ENCODE results near the gene LCMT1.
"Not testable (repeated sequence)": the region's sequence is repeated elsewhere in the genome, so short reads cannot be mapped to it uniquely, and the experiment has no call there.

The LCMT1 gene

GRCh38 chr16:25177831-25178688 is 66.5 kb downstream of the LCMT1 start:
- Histone ChIP-seq H3K27me3 (ENCODE audit: control insufficient read depth, insufficient read depth, low read length) (no peaks in the 10 kb centered on the region), H3K4me3 (ENCODE audit: low read depth, low read length) (no peak overlapping the region), H3K4me1 (ENCODE audit: control insufficient read depth, insufficient read depth, low read length) (no peaks in the 10 kb centered on the region), H3K9ac (ENCODE audit: low read depth, low read length) (no peak overlapping the region), H3K9me3 (ENCODE audit: control insufficient read depth, insufficient read depth, low read length) (no peaks in the 10 kb centered on the region), H3K36me3 (ENCODE audit: control insufficient read depth, insufficient read depth, low read length) (peaks cover 6% of the 10 kb centered on the region)

- H3K36me3 ChIP-seq (ENCODE audit: control insufficient read depth, insufficient read depth, low read length); H3K27me3 ChIP-seq (ENCODE audit: control insufficient read depth, insufficient read depth, low read length); H3K4me3 ChIP-seq (ENCODE audit: low read depth, low read length); H3K9ac ChIP-seq (ENCODE audit: low read depth, low read length); H3K4me1 ChIP-seq (ENCODE audit: control insufficient read depth, insufficient read depth, low read length); H3K9me3 ChIP-seq (ENCODE audit: control insufficient read depth, insufficient read depth, low read length): not testable (repeated sequence)
These were observed 69.7 kb downstream of the LCMT1 start for GRCh38 chr16:25181236-25181635.

DNA sequence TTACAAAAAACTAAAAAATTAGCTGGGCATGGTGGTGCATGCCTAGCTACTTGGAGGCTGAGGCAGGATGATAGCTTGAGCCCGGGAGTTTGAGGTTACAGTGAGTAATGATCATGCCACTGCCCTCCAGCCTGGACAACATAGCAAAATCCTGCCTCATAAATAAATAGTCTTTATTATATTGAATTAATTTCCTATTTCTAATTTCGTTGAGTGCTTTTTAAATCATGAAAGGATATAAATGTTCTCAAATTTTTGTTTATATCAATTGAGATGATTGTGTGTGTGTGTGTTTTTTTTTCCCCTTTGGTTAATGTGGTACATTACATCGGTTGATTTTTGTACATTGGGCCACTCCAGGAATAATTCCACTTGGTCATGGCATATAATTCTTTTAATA is 73.2 kb downstream of the LCMT1 start:
- H3K9me3 ChIP-seq (ENCODE audit: control insufficient read depth, insufficient read depth, low read length): no peaks in the 10 kb centered on the region
- H3K9ac ChIP-seq (ENCODE audit: low read depth, low read length): no peak overlapping the region
- H3K36me3 ChIP-seq (ENCODE audit: control insufficient read depth, insufficient read depth, low read length): no peaks in the 10 kb centered on the region
- H3K4me1 ChIP-seq (ENCODE audit: control insufficient read depth, insufficient read depth, low read length): no peaks in the 10 kb centered on the region
- H3K27me3 ChIP-seq (ENCODE audit: control insufficient read depth, insufficient read depth, low read length): no peaks in the 10 kb centered on the region
- H3K4me3 ChIP-seq (ENCODE audit: low read depth, low read length): no peak overlapping the region

GRCh38 chr16:25187491-25187795 is 75.9 kb downstream of the LCMT1 start:
- Histone ChIP-seq H3K4me3 (ENCODE audit: low read depth, low read length) (no peak overlapping the region), H3K36me3 (ENCODE audit: control insufficient read depth, insufficient read depth, low read length) (no peaks in the 10 kb centered on the region), H3K9me3 (ENCODE audit: control insufficient read depth, insufficient read depth, low read length) (no peaks in the 10 kb centered on the region), H3K4me1 (ENCODE audit: control insufficient read depth, insufficient read depth, low read length) (no peaks in the 10 kb centered on the region), H3K9ac (ENCODE audit: low read depth, low read length) (no peak overlapping the region), H3K27me3 (ENCODE audit: control insufficient read depth, insufficient read depth, low read length) (no peaks in the 10 kb centered on the region)

- no peaks in the 10 kb centered on the region for H3K4me1 ChIP-seq (ENCODE audit: control insufficient read depth, insufficient read depth, low read length)
These were observed 77.8 kb downstream of the LCMT1 start for GRCh38 chr16:25189305-25189704.

DNA sequence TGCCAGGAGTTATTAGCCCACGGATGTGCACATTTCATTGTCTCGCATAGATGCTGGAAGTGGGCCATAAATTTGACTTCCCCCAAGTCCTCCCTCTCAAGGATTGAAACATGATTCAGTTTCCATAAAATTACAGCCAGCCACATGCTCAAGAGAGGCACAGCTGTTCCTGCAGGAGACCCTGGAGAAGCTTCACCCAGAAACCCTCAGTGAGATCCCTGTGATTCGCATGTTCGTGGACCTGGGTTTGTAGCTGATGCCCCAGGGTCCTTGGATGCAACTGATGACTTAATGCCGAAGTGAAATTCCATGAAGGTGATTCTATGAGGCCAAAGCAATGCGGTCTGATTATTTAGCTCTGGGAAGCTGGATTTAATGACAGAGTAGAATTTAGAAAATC is 80.6 kb downstream of the LCMT1 start:
- no peak overlapping the region for H3K9ac ChIP-seq (ENCODE audit: low read depth, low read length)
- no peaks in the 10 kb centered on the region for H3K9me3 ChIP-seq (ENCODE audit: control insufficient read depth, insufficient read depth, low read length)
- no peaks in the 10 kb centered on the region for H3K4me1 ChIP-seq (ENCODE audit: control insufficient read depth, insufficient read depth, low read length)
- H3K36me3 ChIP-seq (ENCODE audit: control insufficient read depth, insufficient read depth, low read length): no peaks in the 10 kb centered on the region
- no peaks in the 10 kb centered on the region for H3K27me3 ChIP-seq (ENCODE audit: control insufficient read depth, insufficient read depth, low read length)
- H3K4me3 ChIP-seq (ENCODE audit: low read depth, low read length): no peak overlapping the region

More at GRCh38 chr16:25189305-25189704, 77.8 kb downstream of the LCMT1 start:
- no peaks in the 10 kb centered on the region for H3K27me3 ChIP-seq (ENCODE audit: control insufficient read depth, insufficient read depth, low read length)
- H3K9me3 ChIP-seq (ENCODE audit: control insufficient read depth, insufficient read depth, low read length): no peaks in the 10 kb centered on the region
- H3K36me3 ChIP-seq (ENCODE audit: control insufficient read depth, insufficient read depth, low read length): no peaks in the 10 kb centered on the region
- H3K9ac ChIP-seq (ENCODE audit: low read depth, low read length): no peak overlapping the region
- H3K4me3 ChIP-seq (ENCODE audit: low read depth, low read length): no peak overlapping the region

DNA sequence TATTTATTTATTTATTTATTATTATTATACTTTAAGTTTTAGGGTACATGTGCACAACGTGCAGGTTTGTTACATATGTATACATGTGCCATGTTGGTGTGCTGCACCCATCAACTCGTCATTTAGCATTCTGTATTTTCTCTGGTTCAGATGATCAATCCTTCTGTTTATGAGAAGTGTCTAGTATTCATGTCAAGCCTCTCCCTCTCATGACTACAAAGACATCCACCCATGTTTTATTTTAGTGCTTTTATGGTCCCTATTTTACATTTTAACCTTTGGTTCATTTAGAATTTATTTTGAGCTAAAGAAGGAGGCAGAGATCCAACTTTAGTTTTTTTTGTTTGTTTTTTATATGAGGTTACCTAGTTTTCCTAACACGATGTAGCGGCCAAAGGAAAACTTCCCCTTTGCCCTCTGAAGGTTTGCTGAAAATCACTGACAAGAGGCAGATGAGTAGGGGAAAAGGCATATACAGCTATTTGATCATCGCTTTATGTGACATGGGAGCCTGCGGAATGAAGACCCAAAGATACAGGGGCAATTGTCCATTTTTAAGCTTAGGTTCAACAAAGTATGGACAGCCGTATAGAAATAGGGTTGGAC is 82.8 kb downstream of the LCMT1 start:
- Histone ChIP-seq H3K4me1 (ENCODE audit: control insufficient read depth, insufficient read depth, low read length) (no peaks in the 10 kb centered on the region), H3K9me3 (ENCODE audit: control insufficient read depth, insufficient read depth, low read length) (no peaks in the 10 kb centered on the region), H3K9ac (ENCODE audit: low read depth, low read length) (no peak overlapping the region), H3K36me3 (ENCODE audit: control insufficient read depth, insufficient read depth, low read length) (no peaks in the 10 kb centered on the region), H3K4me3 (ENCODE audit: low read depth, low read length) (no peak overlapping the region), H3K27me3 (ENCODE audit: control insufficient read depth, insufficient read depth, low read length) (no peaks in the 10 kb centered on the region)

GRCh38 chr16:25198021-25198420 is 86.5 kb downstream of the LCMT1 start:
- Histone ChIP-seq H3K4me1 (ENCODE audit: control insufficient read depth, insufficient read depth, low read length) (no peaks in the 10 kb centered on the region), H3K4me3 (ENCODE audit: low read depth, low read length) (no peak overlapping the region), H3K9ac (ENCODE audit: low read depth, low read length) (no peak overlapping the region), H3K27me3 (ENCODE audit: control insufficient read depth, insufficient read depth, low read length) (no peaks in the 10 kb centered on the region), H3K36me3 (ENCODE audit: control insufficient read depth, insufficient read depth, low read length) (no peaks in the 10 kb centered on the region), H3K9me3 (ENCODE audit: control insufficient read depth, insufficient read depth, low read length) (no peaks in the 10 kb centered on the region)

DNA sequence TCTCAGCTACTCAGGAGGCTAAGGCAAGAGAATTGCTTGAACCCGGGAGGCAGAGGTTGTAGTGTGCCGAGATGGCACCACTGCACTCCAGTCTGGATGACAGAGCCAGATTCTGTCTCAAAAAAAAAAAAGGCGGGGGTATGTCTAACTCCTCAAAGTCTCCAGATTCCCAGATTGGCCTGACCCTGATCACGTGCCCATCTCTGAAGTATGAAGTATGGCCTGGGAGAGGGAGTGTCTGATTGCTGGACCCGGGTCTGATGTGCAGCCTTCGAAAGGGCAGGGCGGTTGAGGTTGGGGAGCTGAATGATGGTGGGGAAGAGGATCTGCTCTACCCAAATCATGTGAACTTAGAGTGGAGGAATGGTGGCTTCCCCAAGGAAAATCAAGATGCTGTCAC is 87.9 kb downstream of the LCMT1 start:
- Histone ChIP-seq H3K36me3 (ENCODE audit: control insufficient read depth, insufficient read depth, low read length) (no peaks in the 10 kb centered on the region), H3K4me1 (ENCODE audit: control insufficient read depth, insufficient read depth, low read length) (no peaks in the 10 kb centered on the region), H3K4me3 (ENCODE audit: low read depth, low read length) (no peak overlapping the region), H3K9me3 (ENCODE audit: control insufficient read depth, insufficient read depth, low read length) (no peaks in the 10 kb centered on the region), H3K27me3 (ENCODE audit: control insufficient read depth, insufficient read depth, low read length) (no peaks in the 10 kb centered on the region), H3K9ac (ENCODE audit: low read depth, low read length) (no peak overlapping the region)

DNA sequence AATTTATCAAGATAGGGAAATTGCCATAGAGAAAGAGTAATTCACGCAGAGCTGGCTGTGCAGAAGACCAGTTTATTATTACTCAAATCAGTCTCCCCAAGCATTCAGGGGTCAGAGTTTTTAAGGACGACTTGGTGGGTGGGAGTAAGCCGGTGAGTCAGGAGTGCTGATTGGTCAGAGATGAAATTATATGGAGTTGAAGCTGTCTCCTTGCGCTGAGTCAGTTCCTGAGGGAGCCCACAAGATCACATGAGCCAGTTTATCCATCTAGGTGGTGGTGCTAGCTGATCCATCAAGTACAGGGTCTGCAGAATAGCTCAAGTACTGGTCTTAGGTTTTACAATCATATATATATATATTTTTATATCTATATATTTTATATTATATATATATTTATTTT is 99.2 kb downstream of the LCMT1 start:
- no peaks in the 10 kb centered on the region for H3K4me1 ChIP-seq (ENCODE audit: control insufficient read depth, insufficient read depth, low read length)
- H3K9ac ChIP-seq (ENCODE audit: low read depth, low read length): no peak overlapping the region
- no peaks in the 10 kb centered on the region for H3K36me3 ChIP-seq (ENCODE audit: control insufficient read depth, insufficient read depth, low read length)
- no peaks in the 10 kb centered on the region for H3K9me3 ChIP-seq (ENCODE audit: control insufficient read depth, insufficient read depth, low read length)
- H3K4me3 ChIP-seq (ENCODE audit: low read depth, low read length): no peak overlapping the region
- H3K27me3 ChIP-seq (ENCODE audit: control insufficient read depth, insufficient read depth, low read length): no peaks in the 10 kb centered on the region

DNA sequence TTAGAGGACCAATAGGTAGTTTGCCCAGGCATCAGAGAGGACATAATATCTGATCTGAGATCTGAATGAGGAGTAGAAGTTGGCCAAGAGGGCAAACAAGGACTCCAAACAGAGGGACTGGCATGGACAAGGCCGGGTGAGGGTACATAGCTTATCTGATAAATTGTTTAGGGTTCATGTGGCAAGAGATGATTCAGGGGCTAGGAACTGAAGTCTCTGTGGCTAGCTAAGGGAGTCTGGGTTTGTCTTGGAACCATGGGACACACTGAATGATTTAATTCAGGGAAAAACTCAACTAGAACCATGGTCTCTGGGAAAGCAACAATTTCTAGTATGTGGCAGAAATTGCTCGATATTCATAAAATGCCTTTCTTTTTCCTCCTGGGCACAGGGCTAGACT is 101.1 kb downstream of the LCMT1 start:
- H3K4me1 ChIP-seq (ENCODE audit: control insufficient read depth, insufficient read depth, low read length): no peaks in the 10 kb centered on the region
- no peaks in the 10 kb centered on the region for H3K36me3 ChIP-seq (ENCODE audit: control insufficient read depth, insufficient read depth, low read length)
- H3K9me3 ChIP-seq (ENCODE audit: control insufficient read depth, insufficient read depth, low read length): no peaks in the 10 kb centered on the region
- no peaks in the 10 kb centered on the region for H3K27me3 ChIP-seq (ENCODE audit: control insufficient read depth, insufficient read depth, low read length)
- H3K4me3 ChIP-seq (ENCODE audit: low read depth, low read length): no peak overlapping the region
- H3K9ac ChIP-seq (ENCODE audit: low read depth, low read length): no peak overlapping the region

- no peak overlapping the region for H3K4me3 ChIP-seq (ENCODE audit: low read depth, low read length)
- H3K27me3 ChIP-seq (ENCODE audit: control insufficient read depth, insufficient read depth, low read length): no peaks in the 10 kb centered on the region
- H3K9ac ChIP-seq (ENCODE audit: low read depth, low read length): no peak overlapping the region
- H3K9me3 ChIP-seq (ENCODE audit: control insufficient read depth, insufficient read depth, low read length): no peaks in the 10 kb centered on the region
- H3K36me3 ChIP-seq (ENCODE audit: control insufficient read depth, insufficient read depth, low read length): no peaks in the 10 kb centered on the region
- no peaks in the 10 kb centered on the region for H3K4me1 ChIP-seq (ENCODE audit: control insufficient read depth, insufficient read depth, low read length)
These were observed 102.3 kb downstream of the LCMT1 start for GRCh38 chr16:25213709-25214397.

Data from iPS-15b (cell line).